SU-DHL-6 (cell line): ENCODE measurements around the gene LIME1.

Experiments used
- H2AFZ ChIP-seq: fragments of 200-600 bp; sonication (generic); 2 replicates; pipeline ENCODE4 v1.6.1; 2014; ENCODE audit warnings: low read depth, mild to moderate bottlenecking, moderate library complexity, mixed read lengths, antibody characterized with exemption, low read length; ENCODE audit not compliant: severe bottlenecking
- H3F3A ChIP-seq: fragments of 200-600 bp; shearing (Covaris generic); 2 replicates; pipeline ENCODE4 v1.6.0; 2016; ENCODE audit warnings: antibody characterized with exemption, mild to moderate bottlenecking; ENCODE audit not compliant: insufficient read depth
- H3K27ac ChIP-seq: fragments of 200-600 bp; sonication (generic); 2 replicates; pipeline ENCODE4 v1.5.1; 2016; ENCODE audit warnings: low read depth, mild to moderate bottlenecking, low read length, moderate library complexity, mixed read lengths
- H3K27me3 ChIP-seq: fragments of 200-600 bp; sonication (generic), shearing (Covaris generic); 2 replicates; pipeline ENCODE4 v1.6.0; 2014; ENCODE audit warnings: mild to moderate bottlenecking, low read length
- H3K36me3 ChIP-seq: fragments of 200-600 bp; sonication (generic); 2 replicates; pipeline ENCODE4 v1.6.1; 2014; ENCODE audit warnings: mild to moderate bottlenecking, low read length, mixed read lengths
- H3K4me2 ChIP-seq: fragments of 300-600, 200-600 bp; shearing (Covaris generic), sonication (generic); 2 replicates; pipeline ENCODE4 v1.6.0; 2014; ENCODE audit warnings: low read length, low read depth, mild to moderate bottlenecking; ENCODE audit not compliant: poor library complexity, severe bottlenecking
- H3K4me3 ChIP-seq: fragments of 200-600 bp; sonication (generic); 2 replicates; pipeline ENCODE4 v1.5.1; 2014; ENCODE audit warnings: antibody characterized with exemption, low read length, mild to moderate bottlenecking, mixed read lengths; ENCODE audit not compliant: insufficient read depth, poor library complexity, severe bottlenecking
- H3K79me2 ChIP-seq: fragments of 200-600 bp; sonication (generic); 2 replicates; pipeline ENCODE4 v1.6.1; 2014; ENCODE audit warnings: mild to moderate bottlenecking, low read length, moderate library complexity; ENCODE audit not compliant: insufficient read depth
- H3K9ac ChIP-seq: fragments of 200-600 bp; sonication (generic); 2 replicates; pipeline ENCODE4 v1.7.0; 2014; ENCODE audit warnings: mild to moderate bottlenecking, low read length
- H3K9me2 ChIP-seq: fragments of 200-600 bp; sonication (generic); replicated peaks from 2 replicates; pipeline ENCODE4 v1.6.1; 2014; ENCODE audit warnings: low read length; ENCODE audit not compliant: insufficient read depth
- H3K9me3 ChIP-seq: fragments of 200-600 bp; sonication (generic); 2 replicates; pipeline ENCODE4 v1.6.1; 2014; ENCODE audit warnings: low read length, mixed read lengths; ENCODE audit not compliant: insufficient read depth
- H4K20me1 ChIP-seq: fragments of 200-600 bp; sonication (generic); 2 replicates; pipeline ENCODE4 v1.6.1; 2014; ENCODE audit warnings: low read depth, mild to moderate bottlenecking, antibody characterized with exemption, low read length, moderate library complexity, mixed read lengths
- EZH2phosphoT487 ChIP-seq: fragments of 200-600 bp; sonication (generic), shearing (Covaris generic); conservative IDR thresholded peaks from 2 replicates; pipeline ENCODE4 v1.6.1; 2018; ENCODE audit warnings: mild to moderate bottlenecking, antibody characterized with exemption, low read length, moderate library complexity, mixed read lengths
- TF ChIP-seq, protein P1 (sequence below): fragments of 200-600 bp; sonication (generic); IDR thresholded peaks from one replicate; pipeline ENCODE4 v1.5.1; 2017; ENCODE audit warnings: antibody characterized with exemption, mild to moderate bottlenecking, low read length, moderate library complexity; ENCODE audit not compliant: insufficient read depth, poor library complexity, severe bottlenecking

LIME1 gene

DNA sequence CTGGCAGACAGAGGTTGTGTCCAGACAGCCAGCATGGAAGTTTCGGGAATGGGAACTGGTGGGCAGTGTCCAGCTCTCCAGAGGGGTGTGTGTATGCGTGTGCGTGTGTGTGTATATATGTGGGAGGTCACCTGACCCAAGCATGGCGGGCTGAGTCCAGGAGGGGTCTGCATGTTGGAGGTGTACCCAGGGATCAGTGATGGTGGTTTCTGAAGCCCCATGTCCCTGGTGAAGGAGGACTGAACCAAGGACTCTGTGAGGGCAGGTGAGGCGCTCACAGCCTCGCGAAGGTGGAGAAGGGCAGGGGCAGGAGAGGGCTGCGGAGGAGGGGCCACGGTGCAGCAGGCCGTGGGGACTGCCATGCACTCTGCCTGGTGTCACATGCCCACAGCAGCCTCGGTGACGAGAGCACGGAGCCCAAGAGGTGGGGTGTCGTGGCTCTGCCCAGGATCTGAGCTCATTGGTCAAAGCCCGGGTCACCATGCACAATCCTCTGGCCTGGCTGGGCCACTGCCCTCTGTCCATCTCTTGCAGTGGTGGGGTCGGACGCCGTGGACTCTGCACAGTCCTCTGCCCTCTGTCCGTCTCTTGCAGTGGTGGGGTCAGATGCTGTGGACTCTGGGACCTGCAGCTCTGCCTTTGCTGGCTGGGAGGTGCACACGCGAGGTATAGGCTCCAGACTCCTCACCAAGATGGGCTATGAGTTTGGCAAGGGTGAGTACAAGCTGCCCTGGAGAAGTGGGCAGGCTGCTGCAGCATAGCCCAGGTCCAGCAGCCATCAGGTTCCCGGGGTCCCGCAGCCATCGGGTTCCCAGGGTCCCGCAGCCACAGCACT, 2.1 kb upstream of the LIME1 start:
- Histone ChIP-seq H3K9me2 (no peaks in the 10 kb centered on the region), H2AFZ (no peak overlapping the region), H3K4me3 (no peak overlapping the region), H3K9me3 (no peaks in the 10 kb centered on the region), H3K79me2 (peaks cover 10% of the 10 kb centered on the region; the same call in 1 of the 2 replicates), H3K27me3 (no peaks in the 10 kb centered on the region), H3F3A (peaks cover 43% of the 10 kb centered on the region), H4K20me1 (no peaks in the 10 kb centered on the region), H3K27ac (no peak overlapping the region), H3K36me3 (no peaks in the 10 kb centered on the region), H3K9ac (no peak overlapping the region), H3K4me2 (no peak overlapping the region)
- no peak for TF ChIP-seq EZH2phosphoT487
- TF ChIP-seq, protein P1, sequence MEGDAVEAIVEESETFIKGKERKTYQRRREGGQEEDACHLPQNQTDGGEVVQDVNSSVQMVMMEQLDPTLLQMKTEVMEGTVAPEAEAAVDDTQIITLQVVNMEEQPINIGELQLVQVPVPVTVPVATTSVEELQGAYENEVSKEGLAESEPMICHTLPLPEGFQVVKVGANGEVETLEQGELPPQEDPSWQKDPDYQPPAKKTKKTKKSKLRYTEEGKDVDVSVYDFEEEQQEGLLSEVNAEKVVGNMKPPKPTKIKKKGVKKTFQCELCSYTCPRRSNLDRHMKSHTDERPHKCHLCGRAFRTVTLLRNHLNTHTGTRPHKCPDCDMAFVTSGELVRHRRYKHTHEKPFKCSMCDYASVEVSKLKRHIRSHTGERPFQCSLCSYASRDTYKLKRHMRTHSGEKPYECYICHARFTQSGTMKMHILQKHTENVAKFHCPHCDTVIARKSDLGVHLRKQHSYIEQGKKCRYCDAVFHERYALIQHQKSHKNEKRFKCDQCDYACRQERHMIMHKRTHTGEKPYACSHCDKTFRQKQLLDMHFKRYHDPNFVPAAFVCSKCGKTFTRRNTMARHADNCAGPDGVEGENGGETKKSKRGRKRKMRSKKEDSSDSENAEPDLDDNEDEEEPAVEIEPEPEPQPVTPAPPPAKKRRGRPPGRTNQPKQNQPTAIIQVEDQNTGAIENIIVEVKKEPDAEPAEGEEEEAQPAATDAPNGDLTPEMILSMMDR = no peak

DNA sequence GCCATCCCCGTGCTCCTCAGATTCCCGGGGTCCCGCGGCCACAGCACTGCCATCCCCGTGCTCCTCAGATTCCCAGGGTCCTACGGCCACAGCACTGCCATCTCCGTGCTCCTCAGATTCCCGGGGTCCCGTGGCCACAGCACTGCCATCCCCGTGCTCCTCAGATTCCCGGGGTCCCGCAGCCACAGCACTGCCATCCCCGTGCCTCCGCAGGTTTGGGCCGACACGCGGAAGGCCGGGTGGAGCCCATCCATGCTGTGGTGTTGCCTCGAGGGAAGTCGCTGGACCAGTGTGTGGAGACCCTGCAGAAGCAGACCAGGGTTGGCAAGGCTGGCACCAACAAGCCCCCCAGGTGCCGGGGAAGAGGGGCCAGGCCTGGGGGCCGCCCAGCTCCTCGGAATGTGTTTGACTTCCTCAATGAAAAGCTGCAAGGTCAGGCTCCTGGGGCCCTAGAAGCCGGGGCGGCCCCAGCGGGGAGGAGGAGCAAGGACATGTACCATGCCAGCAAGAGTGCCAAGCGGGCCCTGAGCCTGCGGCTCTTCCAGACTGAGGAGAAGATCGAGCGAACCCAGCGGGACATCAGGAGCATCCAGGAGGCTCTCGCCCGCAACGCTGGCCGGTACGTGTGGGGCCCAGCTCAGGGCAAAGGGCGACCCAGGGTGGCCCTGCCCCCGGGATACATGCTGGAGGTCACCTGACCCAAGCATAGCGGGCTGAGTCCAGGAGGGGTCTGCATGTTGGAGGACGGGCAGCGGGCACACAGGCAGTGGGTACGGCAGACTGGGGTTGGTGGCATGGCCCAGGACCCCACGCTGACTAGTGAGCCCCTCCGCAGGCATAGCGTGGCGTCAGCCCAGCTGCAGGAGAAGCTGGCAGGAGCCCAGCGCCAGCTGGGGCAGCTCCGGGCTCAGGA, 1.3 kb upstream of the LIME1 start:
- TF ChIP-seq, protein P1 = no peak
- no peak for TF ChIP-seq EZH2phosphoT487
- Histone ChIP-seq H2AFZ (no peak overlapping the region), H3K9me2 (no peaks in the 10 kb centered on the region), H3K4me2 (no peak overlapping the region), H3F3A (peaks cover 34% of the 10 kb centered on the region), H3K36me3 (no peaks in the 10 kb centered on the region), H3K27me3 (no peaks in the 10 kb centered on the region), H3K27ac (peak overlapping the region; percentile 97), H4K20me1 (no peaks in the 10 kb centered on the region), H3K4me3 (no peak overlapping the region), H3K9me3 (no peaks in the 10 kb centered on the region), H3K9ac (peak overlapping the region; percentile 77; the same call in 1 of the 2 replicates), H3K79me2 (peaks cover 10% of the 10 kb centered on the region; the same call in 1 of the 2 replicates)

DNA sequence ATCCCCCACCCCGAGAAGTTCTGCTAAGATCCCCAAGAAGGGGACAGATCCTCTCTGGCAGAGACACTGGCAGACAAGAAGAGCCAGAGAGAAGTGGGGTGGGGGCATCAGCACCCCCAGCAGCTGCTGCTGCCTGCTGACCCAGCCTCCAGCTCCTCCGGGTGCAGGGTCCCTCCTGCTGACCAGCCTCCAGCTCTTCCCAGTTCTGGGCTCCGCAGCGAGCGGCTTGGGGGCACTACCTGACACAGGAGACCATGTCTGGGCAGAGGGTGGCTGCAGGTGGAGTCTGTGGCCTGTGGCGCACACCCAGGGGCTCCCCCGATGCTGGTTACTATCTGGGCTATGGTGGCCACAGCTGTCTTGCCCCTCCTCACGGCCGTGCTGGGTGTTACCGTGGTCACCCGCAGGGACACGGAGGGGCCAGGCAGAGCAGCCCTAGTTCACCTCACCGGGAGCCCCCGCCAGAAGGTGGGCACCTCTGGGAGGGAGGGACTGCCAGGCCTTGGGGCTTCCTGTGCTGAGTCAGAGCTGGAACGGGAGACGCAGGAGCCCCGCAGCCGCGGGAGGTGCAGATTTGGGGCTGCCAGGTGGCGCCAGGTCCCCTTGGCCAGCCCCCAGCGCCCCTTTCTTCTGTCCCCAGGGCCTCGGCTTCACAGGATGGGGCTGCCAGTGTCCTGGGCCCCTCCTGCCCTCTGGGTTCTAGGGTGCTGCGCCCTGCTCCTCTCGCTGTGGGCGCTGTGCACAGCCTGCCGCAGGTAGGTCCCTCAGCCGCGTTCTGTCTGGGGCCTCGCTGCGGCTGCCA, 630 bp downstream of the LIME1 start:
- H4K20me1 ChIP-seq = no peaks in the 10 kb centered on the region
- no peaks in the 10 kb centered on the region for H3K27me3 ChIP-seq
- no peaks in the 10 kb centered on the region for H3K9me3 ChIP-seq
- no peaks in the 10 kb centered on the region for H3K36me3 ChIP-seq
- H3K9me2 ChIP-seq = no peaks in the 10 kb centered on the region
- H3F3A ChIP-seq = peaks cover 17% of the 10 kb centered on the region
- peak overlapping the region; percentile 77 for H3K9ac ChIP-seq
- peak overlapping the region; percentile 97 for H3K27ac ChIP-seq
- TF ChIP-seq, protein P1 = no peak
- TF ChIP-seq EZH2phosphoT487 = no peak
- H3K4me2 ChIP-seq = peak overlapping the region; percentile 89
- peak overlapping the region; percentile 55 for H3K4me3 ChIP-seq
- 0 out of 2 replicates have a peak, but pooled peaks cover 1% of the 10 kb centered on the region for H3K79me2 ChIP-seq
- H2AFZ ChIP-seq = no peak overlapping the region
